ENCODE data around the gene OMP.

The OMP gene

GRCh38 chr11:77085652-77086051, 17.0 kb upstream of the OMP start:
- Histone ChIP-seq H3K79me2 (no peaks in the 10 kb centered on the region), H3K27ac (no peak overlapping the region), H3K4me1 (no peaks in the 10 kb centered on the region), H2AFZ (no peak overlapping the region), H3K9ac (no peak overlapping the region), H3K27me3 (ENCODE audit: control insufficient read depth, insufficient read depth, low read length) (no peaks in the 10 kb centered on the region), H3K4me3 (ENCODE audit: low read depth, low read length) (no peak overlapping the region), H3K4me2 (ENCODE audit: low read length) (no peak overlapping the region), H3K9me3 (ENCODE audit: control insufficient read depth, low read length) (no peaks in the 10 kb centered on the region), H3K36me3 (ENCODE audit: control insufficient read depth, insufficient read depth, low read length) (no peaks in the 10 kb centered on the region)
- no peak for TF ChIP-seq CTCF (IDR thresholded peaks at IDR 0.05)

GRCh38 chr11:77086521-77087472, 15.8 kb upstream of the OMP start:
- no peak overlapping the region for H3K4me3 ChIP-seq (ENCODE audit: low read depth, low read length)
- H3K27me3 ChIP-seq (ENCODE audit: control insufficient read depth, insufficient read depth, low read length): no peaks in the 10 kb centered on the region
- no peaks in the 10 kb centered on the region for H3K4me1 ChIP-seq
- H3K9me3 ChIP-seq (ENCODE audit: control insufficient read depth, low read length): no peaks in the 10 kb centered on the region
- H2AFZ ChIP-seq: no peak overlapping the region
- no peaks in the 10 kb centered on the region for H3K79me2 ChIP-seq
- H3K27ac ChIP-seq: no peak overlapping the region
- H3K9ac ChIP-seq: no peak overlapping the region
- no peak overlapping the region for H3K4me2 ChIP-seq (ENCODE audit: low read length)
- H3K36me3 ChIP-seq (ENCODE audit: control insufficient read depth, insufficient read depth, low read length): no peaks in the 10 kb centered on the region
- no peak for TF ChIP-seq CTCF (IDR thresholded peaks at IDR 0.05)

GRCh38 chr11:77087723-77088225, 14.9 kb upstream of the OMP start:
- no peak overlapping the region for H3K27ac ChIP-seq
- H2AFZ ChIP-seq: no peak overlapping the region
- H3K9ac ChIP-seq: no peak overlapping the region
- TF ChIP-seq CTCF (IDR thresholded peaks at IDR 0.05): no peak
- no peak overlapping the region for H3K4me2 ChIP-seq (ENCODE audit: low read length)
- H3K27me3 ChIP-seq (ENCODE audit: control insufficient read depth, insufficient read depth, low read length): no peaks in the 10 kb centered on the region
- H3K4me3 ChIP-seq (ENCODE audit: low read depth, low read length): no peak overlapping the region
- no peaks in the 10 kb centered on the region for H3K9me3 ChIP-seq (ENCODE audit: control insufficient read depth, low read length)
- no peaks in the 10 kb centered on the region for H3K4me1 ChIP-seq
- no peaks in the 10 kb centered on the region for H3K36me3 ChIP-seq (ENCODE audit: control insufficient read depth, insufficient read depth, low read length)
- no peaks in the 10 kb centered on the region for H3K79me2 ChIP-seq

- H3K27ac ChIP-seq: no peak overlapping the region
- H3K4me2 ChIP-seq (ENCODE audit: low read length): no peak overlapping the region
- H3K9ac ChIP-seq: no peak overlapping the region
- H3K9me3 ChIP-seq (ENCODE audit: control insufficient read depth, low read length): no peaks in the 10 kb centered on the region
- H3K79me2 ChIP-seq: no peaks in the 10 kb centered on the region
- H2AFZ ChIP-seq: no peak overlapping the region
- H3K4me1 ChIP-seq: no peaks in the 10 kb centered on the region
- no peaks in the 10 kb centered on the region for H3K36me3 ChIP-seq (ENCODE audit: control insufficient read depth, insufficient read depth, low read length)
- no peak for TF ChIP-seq CTCF (IDR thresholded peaks at IDR 0.05)
- no peak overlapping the region for H3K4me3 ChIP-seq (ENCODE audit: low read depth, low read length)
- no peaks in the 10 kb centered on the region for H3K27me3 ChIP-seq (ENCODE audit: control insufficient read depth, insufficient read depth, low read length)
These were observed 14.2 kb upstream of the OMP start for GRCh38 chr11:77088236-77089003.

Data from parathyroid adenoma (tissue), 2 donors.